SW 1271 (cell line): ENCODE data around the gene MED12L.
"Not testable (repeated sequence)": the region's sequence is repeated elsewhere in the genome, so short reads cannot be mapped to it uniquely, and the experiment has no call there.

ENCODE experiments used
- DNase-seq, 2 experiments: peaks; one replicate each; lab custom pipeline; 2025; lab: John Stamatoyannopoulos, UW

The MED12L gene

DNA sequence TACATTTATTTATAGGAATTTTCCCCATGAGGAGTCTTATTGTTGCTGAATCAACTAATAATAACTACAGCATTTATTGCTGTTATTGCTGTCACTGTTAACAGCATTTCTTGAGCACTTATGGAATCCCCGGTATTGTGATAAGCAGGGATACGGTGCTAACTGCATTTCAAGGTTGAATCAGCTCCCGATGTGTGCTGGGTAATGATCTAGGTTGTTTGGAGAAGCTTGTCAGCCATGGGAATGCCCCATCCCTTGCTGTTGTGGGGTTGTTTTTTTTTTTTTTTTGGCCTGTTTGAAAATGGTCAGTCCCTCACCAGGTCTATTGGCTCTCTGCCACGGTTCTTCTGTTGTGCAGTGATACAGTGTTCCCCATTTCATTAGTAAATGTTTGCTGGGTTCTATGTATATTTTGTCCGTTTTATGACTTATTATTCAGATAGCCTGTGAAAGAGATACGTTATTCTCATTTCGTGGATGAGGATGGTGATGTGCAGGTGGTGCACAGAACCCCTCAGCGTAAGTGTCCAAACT lies 48.5 kb downstream of the MED12L start:
- no peak for DNase-seq

GRCh38 chr3:151135541-151136337 lies 50.3 kb downstream of the MED12L start:
- peak in 1 of 2 experiments; percentile 29 for DNase-seq

DNA sequence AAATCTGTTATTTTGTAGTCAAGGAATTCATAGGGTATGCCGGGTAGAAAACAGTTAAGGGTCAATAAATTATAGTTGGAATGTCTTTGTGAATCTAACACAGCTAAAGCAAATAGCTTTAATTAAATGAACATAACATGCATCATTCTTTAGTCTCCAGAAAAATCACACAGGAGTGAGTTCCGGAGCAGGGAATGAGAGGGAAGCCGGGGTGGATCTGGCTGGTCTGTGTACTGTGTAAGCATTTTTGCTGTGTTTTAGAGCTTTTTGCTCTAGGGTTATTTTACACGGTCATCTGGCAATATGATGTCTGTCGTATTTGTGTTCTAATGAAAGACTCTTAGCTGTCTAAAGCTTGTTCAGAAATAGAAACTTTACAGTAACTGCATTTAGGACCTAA lies 57.5 kb downstream of the MED12L start:
- no peak for DNase-seq

GRCh38 chr3:151144016-151144415 lies 58.6 kb downstream of the MED12L start:
- no peak for DNase-seq

- DNase-seq: no peak
These were observed 59.3 kb downstream of the MED12L start for GRCh38 chr3:151144760-151145159.

- no peak for DNase-seq
These were observed 60.2 kb downstream of the MED12L start for GRCh38 chr3:151145713-151146070.

DNA sequence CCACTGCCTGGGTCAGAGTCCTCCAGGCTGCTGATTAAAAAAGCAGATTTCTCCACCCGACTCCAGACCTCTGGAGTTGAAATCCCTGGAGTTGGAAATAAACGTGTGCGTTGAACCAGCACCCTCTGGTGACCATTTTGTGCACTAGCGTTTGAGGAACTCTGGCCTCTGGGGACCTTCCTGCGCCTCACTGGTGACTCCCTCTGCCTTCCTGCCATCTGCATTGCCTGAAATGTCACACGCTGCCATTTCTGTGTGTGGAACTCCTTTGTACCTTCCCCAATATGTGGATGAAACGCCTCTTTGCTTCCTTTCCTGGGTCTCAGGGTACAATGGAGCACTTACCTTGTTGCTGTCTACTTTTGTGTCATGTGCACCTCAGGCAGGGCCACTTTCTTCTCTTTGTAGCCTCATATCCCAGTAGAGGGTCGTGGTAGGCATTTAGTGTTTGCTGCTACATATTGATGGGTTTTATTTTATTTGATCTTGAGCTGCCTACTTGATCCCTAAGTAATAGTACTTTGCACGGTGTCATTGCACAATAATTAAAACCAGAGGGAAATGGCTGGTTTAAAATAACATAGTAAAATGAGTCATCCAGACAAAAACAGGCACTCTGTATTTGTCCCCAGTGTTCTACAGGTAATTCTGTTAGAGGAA lies 60.7 kb downstream of the MED12L start:
- DNase-seq: peak; percentile 47 to 85

DNA sequence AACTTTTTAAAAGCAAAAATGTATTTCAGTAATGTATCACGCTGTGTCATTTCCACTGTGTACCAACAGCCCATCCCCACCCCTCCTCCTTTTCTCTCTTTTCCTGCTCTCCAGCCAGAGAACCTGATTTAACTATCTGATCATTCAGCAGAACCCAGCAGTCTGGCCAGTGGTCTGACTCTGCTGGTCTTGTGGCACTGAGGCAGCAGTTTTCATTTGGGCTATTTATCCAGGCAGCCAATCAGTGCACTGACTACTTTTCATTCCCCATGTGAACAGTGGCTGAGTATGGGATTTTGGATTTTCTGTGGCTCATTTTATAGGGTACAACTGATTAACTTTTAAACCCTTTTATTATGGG lies 61.2 kb downstream of the MED12L start:
- no peak for DNase-seq

DNA sequence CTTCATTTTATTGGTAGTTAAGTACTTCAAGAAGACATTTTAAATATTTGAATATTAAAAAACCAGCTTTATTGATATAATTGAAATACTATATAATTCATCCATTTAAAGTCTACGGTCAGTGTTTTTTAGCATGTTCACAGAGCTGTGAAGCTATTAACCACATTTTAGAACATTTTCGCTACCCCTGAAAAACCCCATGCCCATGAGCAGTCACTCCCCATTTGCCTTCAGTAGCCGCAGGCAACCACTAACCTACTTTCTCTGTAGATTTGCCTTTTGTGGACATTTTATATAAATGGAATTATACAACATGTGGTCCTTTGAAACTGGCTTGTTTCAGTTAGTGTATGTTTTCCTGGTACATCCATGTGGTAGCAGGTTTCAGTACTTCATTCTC lies 61.8 kb downstream of the MED12L start:
- DNase-seq: no peak

- DNase-seq: no peak
These were observed 67.1 kb downstream of the MED12L start for GRCh38 chr3:151152455-151153079.

DNA sequence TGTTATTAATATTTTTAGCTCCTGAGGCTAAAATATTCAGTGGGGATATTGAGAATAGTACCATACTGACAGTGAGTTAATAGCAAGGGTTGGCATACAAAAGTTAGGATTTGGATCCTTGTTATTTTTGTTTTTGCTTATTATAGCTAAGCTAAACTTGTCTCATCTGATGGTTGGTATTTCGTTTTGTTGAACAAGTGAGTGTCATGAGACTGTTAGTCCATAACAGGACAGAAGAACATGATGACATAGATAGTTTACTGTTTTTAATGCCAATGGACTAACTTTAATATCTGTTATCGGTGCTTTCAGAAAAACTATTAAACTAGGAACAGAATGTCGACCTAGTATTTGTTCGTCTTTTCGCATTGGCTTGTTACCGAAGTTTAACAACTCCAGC lies 69.1 kb downstream of the MED12L start:
- DNase-seq: no peak

DNA sequence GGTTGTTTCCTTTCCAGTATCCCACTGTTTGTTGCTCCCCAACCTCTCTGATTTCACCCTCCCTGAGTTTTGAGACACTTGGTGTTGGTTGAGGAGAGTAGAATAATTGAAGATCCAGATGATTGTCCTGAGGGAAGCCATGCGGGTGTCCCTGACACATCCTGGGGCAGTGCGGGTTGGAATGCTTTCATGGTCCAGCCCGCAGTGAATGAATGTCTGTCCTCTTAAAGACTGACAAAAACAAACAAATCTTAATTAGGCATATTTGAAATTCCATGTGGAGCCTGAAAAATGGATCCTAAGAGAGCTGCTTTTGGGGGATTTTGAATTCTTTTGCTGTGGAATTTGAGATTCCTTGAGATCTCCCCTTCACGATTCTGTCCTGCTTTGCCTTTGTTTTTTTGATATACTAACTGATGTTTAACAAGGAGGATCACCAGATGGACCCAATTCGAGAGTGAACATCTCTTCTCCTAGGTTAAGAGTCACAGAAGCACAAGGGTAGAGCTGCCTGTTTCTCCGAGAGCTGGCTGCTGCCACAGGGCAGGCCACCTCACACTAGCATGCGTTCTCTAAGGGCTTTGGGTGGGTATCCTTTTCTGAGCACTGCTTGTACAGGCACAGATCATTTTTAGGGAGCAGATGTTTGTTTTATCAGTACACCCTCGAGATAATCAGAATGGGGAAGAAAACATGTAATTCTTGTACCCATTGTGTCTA lies 70.1 kb downstream of the MED12L start:
- DNase-seq: no peak

- peak; percentile 10 to 70 for DNase-seq
These were observed 71.3 kb downstream of the MED12L start for GRCh38 chr3:151156618-151157216.

DNA sequence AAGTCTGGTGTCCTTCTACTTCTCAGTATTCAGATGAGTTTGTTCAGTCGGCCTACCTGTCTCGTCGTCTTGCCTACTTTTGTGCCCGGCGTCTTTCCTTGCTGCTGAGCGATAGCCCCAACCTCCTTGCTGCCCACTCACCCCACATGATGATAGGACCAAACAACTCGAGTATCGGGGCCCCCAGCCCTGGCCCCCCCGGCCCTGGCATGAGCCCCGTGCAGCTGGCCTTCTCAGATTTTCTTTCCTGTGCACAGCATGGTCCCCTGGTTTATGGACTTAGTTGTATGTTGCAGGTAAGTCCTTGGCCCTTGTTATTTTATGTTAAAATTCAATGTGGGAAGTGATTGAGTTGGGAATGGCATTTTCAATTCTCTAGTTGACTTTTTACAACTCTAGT lies 74.3 kb downstream of the MED12L start:
- no peak for DNase-seq

DNA sequence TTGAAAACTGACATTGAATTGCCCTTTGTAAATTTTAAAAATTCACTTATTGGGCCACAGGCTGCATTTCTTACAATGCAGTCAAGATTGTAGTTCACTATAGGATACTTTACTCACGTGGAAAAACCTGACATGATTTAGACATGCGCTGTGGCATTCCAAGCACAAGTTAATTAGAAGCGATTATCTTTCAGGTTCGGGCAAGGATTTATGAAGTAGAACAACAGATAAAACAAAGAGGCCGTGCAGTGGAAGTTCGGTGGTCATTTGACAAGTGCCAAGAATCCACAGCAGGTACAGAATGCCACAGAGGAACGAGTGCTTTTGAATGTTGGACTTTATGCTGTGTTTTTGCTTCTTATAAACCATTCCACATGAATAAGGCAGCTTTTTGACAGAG lies 79.8 kb downstream of the MED12L start:
- no peak for DNase-seq

GRCh38 chr3:151166161-151166560 lies 80.7 kb downstream of the MED12L start:
- DNase-seq: no peak

GRCh38 chr3:151168269-151169094 lies 83.0 kb downstream of the MED12L start:
- peak; percentile 3 to 40 for DNase-seq

DNA sequence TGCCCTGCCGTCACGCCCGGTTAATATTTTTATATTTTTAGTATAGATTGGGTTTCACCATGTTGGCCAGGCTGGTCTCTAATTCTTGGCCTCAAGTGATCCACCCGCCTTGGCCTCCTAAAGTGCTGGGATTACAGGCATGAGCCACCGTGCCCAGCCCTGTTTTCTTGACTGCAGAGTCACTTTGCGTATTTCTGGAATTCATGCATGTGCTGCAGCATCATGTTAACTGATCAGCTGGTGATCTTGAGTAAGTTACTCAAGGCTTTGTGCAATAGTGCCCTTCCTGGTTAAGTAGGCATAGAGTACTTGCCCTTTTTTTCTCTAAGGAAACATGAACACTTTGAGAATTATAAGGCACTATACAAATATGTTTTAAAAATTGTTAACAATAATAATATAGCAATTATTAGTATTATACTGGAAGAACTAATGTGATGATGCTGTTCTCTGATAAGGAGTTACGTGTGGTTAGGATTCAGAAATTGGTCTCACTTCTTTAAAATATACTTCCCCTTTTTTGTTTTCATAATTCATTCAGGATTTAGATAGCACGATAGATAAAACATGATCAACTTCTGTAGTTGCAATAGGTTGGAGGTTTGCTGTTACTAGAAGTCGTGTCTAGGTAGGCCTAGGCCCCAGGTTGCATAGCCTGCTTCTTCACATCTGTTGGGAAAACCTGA lies 83.9 kb downstream of the MED12L start:
- DNase-seq: no peak

GRCh38 chr3:151169948-151170679 lies 84.7 kb downstream of the MED12L start:
- not testable (repeated sequence) for DNase-seq
